ENCODE data around the gene CDRT15L2.
"Not testable (repeated sequence)": the region's sequence is repeated elsewhere in the genome, so short reads cannot be mapped to it uniquely, and the experiment has no call there.

DNA sequence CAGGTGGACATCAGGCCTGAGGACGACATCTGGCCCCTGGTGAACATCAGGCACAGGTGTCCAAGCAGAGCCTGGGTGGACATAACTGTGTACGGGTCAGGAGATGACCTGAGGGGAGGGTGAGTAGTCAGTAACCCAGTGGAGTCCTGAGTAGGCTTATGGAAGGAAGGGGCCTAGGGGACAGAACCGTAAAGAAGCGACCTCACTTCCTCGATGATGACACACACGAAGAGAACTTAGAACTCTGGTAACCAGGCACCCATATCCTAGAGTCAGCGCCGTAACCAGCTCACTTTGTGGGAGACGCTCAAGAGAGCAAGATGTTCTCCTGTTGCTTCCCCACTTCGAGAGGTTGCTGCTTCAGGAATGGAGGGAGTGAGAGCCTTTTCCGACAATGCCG, at the start of gene CDRT15L2:
- TF ChIP-seq ISL1 (CRISPR knock-in tag; IDR thresholded peaks at IDR 0.05); ARNTL (CRISPR knock-in tag; IDR thresholded peaks at IDR 0.05; ENCODE audit: borderline replicate concordance, low read depth); ZFP30 (CRISPR knock-in tag; IDR thresholded peaks at IDR 0.05); ZC3H10 (CRISPR knock-in tag; IDR thresholded peaks at IDR 0.05); ZFP3 (CRISPR knock-in tag; IDR thresholded peaks at IDR 0.05): not testable (repeated sequence)
- TF ChIP-seq, protein P1, sequence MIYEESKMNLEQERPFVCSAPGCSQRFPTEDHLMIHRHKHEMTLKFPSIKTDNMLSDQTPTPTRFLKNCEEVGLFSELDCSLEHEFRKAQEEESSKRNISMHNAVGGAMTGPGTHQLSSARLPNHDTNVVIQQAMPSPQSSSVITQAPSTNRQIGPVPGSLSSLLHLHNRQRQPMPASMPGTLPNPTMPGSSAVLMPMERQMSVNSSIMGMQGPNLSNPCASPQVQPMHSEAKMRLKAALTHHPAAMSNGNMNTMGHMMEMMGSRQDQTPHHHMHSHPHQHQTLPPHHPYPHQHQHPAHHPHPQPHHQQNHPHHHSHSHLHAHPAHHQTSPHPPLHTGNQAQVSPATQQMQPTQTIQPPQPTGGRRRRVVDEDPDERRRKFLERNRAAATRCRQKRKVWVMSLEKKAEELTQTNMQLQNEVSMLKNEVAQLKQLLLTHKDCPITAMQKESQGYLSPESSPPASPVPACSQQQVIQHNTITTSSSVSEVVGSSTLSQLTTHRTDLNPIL (CRISPR knock-in tag; IDR thresholded peaks at IDR 0.05; ENCODE audit: low read depth): not testable (repeated sequence)
